ENCODE results near the gene SNED1. TPM values are rescaled to one million over a fixed set of nuclear protein-coding genes. Genes with fewer than 3 reads are reported as not detected.

Gene SNED1
- total and polyA plus RNA-seq, 2 donors (not counting 1 experiment from before 2014, with no cell fraction given): 27.2 to 39.5 TPM

DNA sequence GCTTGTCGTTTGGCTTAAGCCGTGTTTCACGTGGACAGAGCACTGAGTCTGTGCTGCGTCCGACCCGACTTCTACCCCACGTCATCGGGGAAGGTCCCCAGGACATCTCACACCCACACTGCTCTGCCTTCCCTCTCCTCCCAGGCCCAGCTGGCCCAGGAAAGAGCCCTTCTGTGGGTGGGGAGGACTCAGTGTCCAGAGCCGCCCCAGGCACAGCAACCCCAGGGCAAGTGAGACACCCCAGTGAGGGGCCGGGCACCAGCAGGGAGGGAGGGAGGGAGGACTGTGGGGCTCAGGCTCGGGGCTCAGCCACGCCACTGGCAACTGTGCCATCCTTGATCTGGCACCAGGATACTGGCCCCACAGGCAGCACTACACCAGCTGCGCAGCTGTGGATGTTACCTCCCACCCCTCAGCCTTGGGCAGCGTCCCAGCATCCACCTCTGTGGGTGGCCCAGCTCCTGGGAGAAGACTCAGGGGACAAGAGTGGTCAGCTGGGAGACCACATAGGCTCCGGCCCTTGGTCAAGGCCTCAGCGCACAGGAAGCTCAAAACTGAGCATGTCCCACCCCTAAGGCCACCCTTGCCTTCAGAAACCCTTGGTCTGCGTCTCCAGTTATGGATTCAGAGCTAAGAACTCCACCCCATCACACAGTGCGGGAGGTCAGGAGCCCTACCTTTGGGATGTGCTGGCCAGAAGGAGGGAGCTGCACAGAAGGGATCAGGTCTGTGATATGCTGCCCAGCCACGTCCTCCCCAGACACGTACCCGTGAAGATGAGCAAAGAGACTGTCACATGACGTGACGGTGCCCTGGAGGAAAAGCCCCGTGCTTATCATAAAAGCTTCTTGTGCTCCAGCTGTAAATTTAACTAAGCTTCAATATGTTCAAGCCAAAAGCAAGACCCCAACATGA lies 139.1 kb downstream of the SNED1 start:
- Histone ChIP-seq H3K4me3 (replicated peaks in 1 of 4; ENCODE audit: control extremely low read depth in 1 of 4, insufficient read depth in 1 of 4, low read depth in 3 of 4, low read length in 4 of 4) (no peak overlapping the region), H3K36me3 (ENCODE audit: control insufficient read depth, insufficient read depth, low read length) (peaks cover 1% of the 10 kb centered on the region), H4K20me1 (ENCODE audit: control insufficient read depth, extremely low read depth, insufficient read depth, low read length) (no peaks in the 10 kb centered on the region), H3K4me1 (ENCODE audit: control insufficient read depth, extremely low read depth, insufficient read depth, low read length) (no peaks in the 10 kb centered on the region), H3K79me2 (ENCODE audit: control insufficient read depth, insufficient read depth, low read length) (no peaks in the 10 kb centered on the region), H3K27ac (ENCODE audit: insufficient read depth, low read length) (no peak overlapping the region), H3K27me3 (ENCODE audit: control insufficient read depth, insufficient read depth, low read length) (no peaks in the 10 kb centered on the region), H3K9ac (ENCODE audit: insufficient read depth, low read length) (no peak overlapping the region), H2AFZ (ENCODE audit: low read length) (no peak overlapping the region), H3K9me3 (ENCODE audit: control insufficient read depth, insufficient read depth, low read depth, low read length) (no peaks in the 10 kb centered on the region), H3K4me2 (ENCODE audit: extremely low read depth, insufficient read depth, low read length) (no peak overlapping the region)
- no peak for TF ChIP-seq EZH2 (IDR thresholded peaks at IDR 0.05; ENCODE audit: low read length, missing control alignments)
- TF ChIP-seq, protein P1, sequence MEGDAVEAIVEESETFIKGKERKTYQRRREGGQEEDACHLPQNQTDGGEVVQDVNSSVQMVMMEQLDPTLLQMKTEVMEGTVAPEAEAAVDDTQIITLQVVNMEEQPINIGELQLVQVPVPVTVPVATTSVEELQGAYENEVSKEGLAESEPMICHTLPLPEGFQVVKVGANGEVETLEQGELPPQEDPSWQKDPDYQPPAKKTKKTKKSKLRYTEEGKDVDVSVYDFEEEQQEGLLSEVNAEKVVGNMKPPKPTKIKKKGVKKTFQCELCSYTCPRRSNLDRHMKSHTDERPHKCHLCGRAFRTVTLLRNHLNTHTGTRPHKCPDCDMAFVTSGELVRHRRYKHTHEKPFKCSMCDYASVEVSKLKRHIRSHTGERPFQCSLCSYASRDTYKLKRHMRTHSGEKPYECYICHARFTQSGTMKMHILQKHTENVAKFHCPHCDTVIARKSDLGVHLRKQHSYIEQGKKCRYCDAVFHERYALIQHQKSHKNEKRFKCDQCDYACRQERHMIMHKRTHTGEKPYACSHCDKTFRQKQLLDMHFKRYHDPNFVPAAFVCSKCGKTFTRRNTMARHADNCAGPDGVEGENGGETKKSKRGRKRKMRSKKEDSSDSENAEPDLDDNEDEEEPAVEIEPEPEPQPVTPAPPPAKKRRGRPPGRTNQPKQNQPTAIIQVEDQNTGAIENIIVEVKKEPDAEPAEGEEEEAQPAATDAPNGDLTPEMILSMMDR (conservative IDR thresholded peaks at IDR 0.05 in 1 of 2, IDR thresholded peaks at IDR 0.05 in 1 of 2; ENCODE audit: low read depth in 1 of 2, low read length in 2 of 2): no peak
- no peak for DNase-seq (ENCODE audit: low read depth in 2 of 2)

DNA sequence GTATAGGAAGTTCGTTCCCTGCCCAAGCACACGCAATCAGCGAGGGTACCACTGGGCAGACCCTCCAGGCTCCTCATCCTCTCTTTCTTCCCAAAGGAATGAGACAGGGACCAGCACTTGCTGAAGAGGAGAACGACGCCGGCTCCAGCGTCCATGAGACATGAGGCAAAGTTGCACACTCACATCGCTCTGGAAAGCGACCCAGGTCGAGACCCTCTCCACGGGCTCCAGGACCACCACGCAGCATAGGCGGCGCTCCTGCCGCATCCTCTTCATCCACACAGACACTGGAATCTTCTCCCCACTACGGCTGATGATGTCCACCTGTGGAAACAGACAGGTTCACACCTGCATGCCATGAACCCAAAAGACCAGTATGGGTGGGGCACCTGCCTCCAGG lies 140.1 kb downstream of the SNED1 start:
- Histone ChIP-seq H3K4me3 (replicated peaks in 1 of 4; ENCODE audit: control extremely low read depth in 1 of 4, insufficient read depth in 1 of 4, low read depth in 3 of 4, low read length in 4 of 4) (no peak overlapping the region), H3K9me3 (ENCODE audit: control insufficient read depth, insufficient read depth, low read depth, low read length) (no peaks in the 10 kb centered on the region), H3K27ac (ENCODE audit: insufficient read depth, low read length) (no peak overlapping the region), H3K4me1 (ENCODE audit: control insufficient read depth, extremely low read depth, insufficient read depth, low read length) (no peaks in the 10 kb centered on the region), H3K36me3 (ENCODE audit: control insufficient read depth, insufficient read depth, low read length) (peaks cover 1% of the 10 kb centered on the region), H3K27me3 (ENCODE audit: control insufficient read depth, insufficient read depth, low read length) (no peaks in the 10 kb centered on the region), H4K20me1 (ENCODE audit: control insufficient read depth, extremely low read depth, insufficient read depth, low read length) (no peaks in the 10 kb centered on the region), H2AFZ (ENCODE audit: low read length) (no peak overlapping the region), H3K4me2 (ENCODE audit: extremely low read depth, insufficient read depth, low read length) (no peak overlapping the region), H3K9ac (ENCODE audit: insufficient read depth, low read length) (no peak overlapping the region), H3K79me2 (ENCODE audit: control insufficient read depth, insufficient read depth, low read length) (no peaks in the 10 kb centered on the region)
- no peak for DNase-seq (ENCODE audit: low read depth in 2 of 2)
- TF ChIP-seq, protein P1 (conservative IDR thresholded peaks at IDR 0.05 in 1 of 2, IDR thresholded peaks at IDR 0.05 in 1 of 2; ENCODE audit: low read depth in 1 of 2, low read length in 2 of 2): no peak
- TF ChIP-seq EZH2 (IDR thresholded peaks at IDR 0.05; ENCODE audit: low read length, missing control alignments): no peak

DNA sequence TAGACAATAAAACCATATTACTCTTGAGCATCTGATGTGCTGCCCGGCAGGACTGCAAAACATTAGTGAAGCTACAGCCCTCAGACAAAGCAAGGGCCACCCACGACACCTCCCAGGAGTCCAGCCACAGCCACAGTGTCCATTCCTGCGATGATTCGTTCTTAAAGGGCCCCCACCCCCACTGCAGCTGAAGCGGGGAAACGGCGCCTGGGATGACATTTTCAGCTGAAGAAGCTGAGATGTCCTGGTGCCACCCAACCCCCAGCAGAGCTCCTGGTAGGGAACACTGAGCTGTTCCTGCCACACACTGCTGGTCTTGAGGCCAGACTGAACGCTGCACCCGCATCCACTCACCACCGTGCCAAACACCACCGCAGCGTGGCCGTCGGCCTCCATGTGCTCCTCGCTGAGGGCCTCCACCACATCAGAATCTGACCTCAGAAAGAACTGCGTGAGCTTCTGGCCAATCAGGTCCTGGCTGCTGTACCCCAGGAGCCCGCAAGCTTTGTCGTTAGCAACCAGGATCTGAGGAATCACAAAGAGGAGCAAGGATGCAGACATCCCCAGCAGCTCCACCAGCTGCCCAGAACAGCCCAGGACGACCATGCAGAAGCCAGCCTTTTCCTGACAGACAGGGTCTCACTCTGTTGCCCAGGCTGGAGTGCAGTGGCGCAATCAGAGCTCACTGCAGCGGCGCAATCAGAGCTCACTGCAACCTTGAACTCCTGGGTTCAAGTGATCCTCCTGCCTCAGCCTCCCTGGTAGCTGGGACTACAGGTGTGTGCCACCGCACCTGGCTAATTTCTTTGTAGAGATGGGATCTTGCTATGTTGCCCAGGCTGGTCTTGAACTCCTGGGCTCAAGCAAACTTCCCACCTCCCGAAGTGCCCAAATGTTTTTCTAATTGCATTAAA lies 141.4 kb downstream of the SNED1 start:
- H3K36me3 ChIP-seq (ENCODE audit: control insufficient read depth, insufficient read depth, low read length): peaks cover 1% of the 10 kb centered on the region
- H3K9me3 ChIP-seq (ENCODE audit: control insufficient read depth, insufficient read depth, low read depth, low read length): no peaks in the 10 kb centered on the region
- H3K27ac ChIP-seq (ENCODE audit: insufficient read depth, low read length): no peak overlapping the region
- no peak overlapping the region for H3K9ac ChIP-seq (ENCODE audit: insufficient read depth, low read length)
- H2AFZ ChIP-seq (ENCODE audit: low read length): no peak overlapping the region
- H3K4me1 ChIP-seq (ENCODE audit: control insufficient read depth, extremely low read depth, insufficient read depth, low read length): no peaks in the 10 kb centered on the region
- H3K4me2 ChIP-seq (ENCODE audit: extremely low read depth, insufficient read depth, low read length): no peak overlapping the region
- TF ChIP-seq, protein P1 (conservative IDR thresholded peaks at IDR 0.05 in 1 of 2, IDR thresholded peaks at IDR 0.05 in 1 of 2; ENCODE audit: low read depth in 1 of 2, low read length in 2 of 2): no peak
- no peak for TF ChIP-seq EZH2 (IDR thresholded peaks at IDR 0.05; ENCODE audit: low read length, missing control alignments)
- H4K20me1 ChIP-seq (ENCODE audit: control insufficient read depth, extremely low read depth, insufficient read depth, low read length): no peaks in the 10 kb centered on the region
- no peak overlapping the region for H3K4me3 ChIP-seq (replicated peaks in 1 of 4; ENCODE audit: control extremely low read depth in 1 of 4, insufficient read depth in 1 of 4, low read depth in 3 of 4, low read length in 4 of 4)
- DNase-seq (ENCODE audit: low read depth in 2 of 2): no peak
- no peaks in the 10 kb centered on the region for H3K79me2 ChIP-seq (ENCODE audit: control insufficient read depth, insufficient read depth, low read length)
- no peaks in the 10 kb centered on the region for H3K27me3 ChIP-seq (ENCODE audit: control insufficient read depth, insufficient read depth, low read length)
